IMR-90 (cell line): ENCODE results near the gene PLCB4.

Experiments used
- CTCF ChIP-seq: conservative IDR thresholded peaks from 2 replicates; pipeline ENCODE4 v1.5.1; 2012; ENCODE audit warnings: mild to moderate bottlenecking, low read depth, low read length, improper control_type of control experiment
- ELK1 ChIP-seq: fragments of 150-350 bp; IDR thresholded peaks from 2 replicates; pipeline ENCODE4 v1.6.1; 2016; ENCODE audit warnings: low read depth, mild to moderate bottlenecking, low read length, moderate library complexity, borderline replicate concordance
- MAFK ChIP-seq: IDR thresholded peaks from 2 replicates; pipeline ENCODE4 v1.6.1; 2012; ENCODE audit warnings: low read depth, low read length, improper control_type of control experiment
- MXI1 ChIP-seq: IDR thresholded peaks from 2 replicates; pipeline ENCODE4 v1.6.1; 2012; ENCODE audit warnings: low read depth, mild to moderate bottlenecking, low read length, moderate library complexity, borderline replicate concordance
- NFE2L2 ChIP-seq: fragments of 150-350 bp; IDR thresholded peaks from 2 replicates; pipeline ENCODE4 v1.6.1; 2016; ENCODE audit warnings: low read depth, mild to moderate bottlenecking, low read length
- POLR2A ChIP-seq: IDR thresholded peaks from 2 replicates; pipeline ENCODE4 v1.6.1; 2012; ENCODE audit warnings: mild to moderate bottlenecking, low read depth, low read length

- no peak for TF ChIP-seq CTCF
- TF ChIP-seq POLR2A: no peak
- no peak for TF ChIP-seq MAFK
- TF ChIP-seq NFE2L2: no peak
- TF ChIP-seq MXI1: no peak
- TF ChIP-seq ELK1: no peak
These were observed 438.1 kb downstream of the PLCB4 start for GRCh38 chr20:9506964-9507369.
